SK-N-SH (cell line): ENCODE measurements around the gene HOMER2. TPM values are rescaled to one million over a fixed set of nuclear protein-coding genes. Genes with fewer than 3 reads are reported as not detected.

ENCODE experiments used
- CTCF ChIA-PET: fragments of 300-600, 350-600 bp; formaldehyde crosslinking; extraction: SDS; loops from one replicate; lab custom pipeline; 2021; lab: Yijun Ruan, JAX
- POLR2A ChIA-PET: fragments of 350-600 bp; sonication (Branson Sonifier 250); formaldehyde crosslinking; extraction: SDS; loops from one replicate; lab custom pipeline; 2020; ENCODE audit warnings: antibody characterized with exemption, inconsistent platforms; lab: Yijun Ruan, JAX
- DNase-seq: peaks from one replicate; pipeline ENCODE4 v3.0.0; 2012
- H2AFZ ChIP-seq: fragments of 200-600 bp; sonication (generic); 2 replicates; pipeline ENCODE4 v1.8.1; 2016; ENCODE audit warnings: antibody characterized with exemption, mild to moderate bottlenecking, low read depth
- H3F3A ChIP-seq: fragments of 200-600 bp; sonication (generic); replicated peaks from 2 replicates; pipeline ENCODE3; 2016; ENCODE audit warnings: antibody characterized with exemption, mild to moderate bottlenecking; ENCODE audit not compliant: insufficient read depth
- H3K27ac ChIP-seq, 2 experiments: fragments of 200-500 bp in 1 of 2; fragments of 200-600 bp in 1 of 2; sonication (Bioruptor generic) in 1 of 2; sonication (generic), shearing (Covaris generic) in 1 of 2; 2 replicates each; pipeline versions ENCODE4 v1.5.1 to v1.6.1; 2014 to 2016; ENCODE audit warnings: low read depth in 2 of 2, inconsistent platforms in 1 of 2, low read length in 1 of 2, mild to moderate bottlenecking in 1 of 2, mixed read lengths in 1 of 2
- H3K27me3 ChIP-seq: fragments of 200-600 bp; sonication (generic), shearing (Covaris generic); 2 replicates; pipeline ENCODE4 v1.6.1; 2016; ENCODE audit warnings: mixed run types; ENCODE audit not compliant: insufficient read depth
- H3K36me3 ChIP-seq, 2 experiments: fragments of 200-500 bp in 1 of 2; fragments of 200-600 bp in 1 of 2; sonication (Bioruptor generic) in 1 of 2; sonication (generic) in 1 of 2; replicated peaks in 1 of 2; 2 replicates each; pipeline versions ENCODE3 to v1.5.1; 2014 to 2016; ENCODE audit warnings: low read length in 1 of 2, mild to moderate bottlenecking in 1 of 2; ENCODE audit not compliant: insufficient read depth in 2 of 2, control insufficient read depth in 1 of 2
- H3K4me1 ChIP-seq, 2 experiments: fragments of 200-500 bp in 1 of 2; fragments of 200-600 bp in 1 of 2; sonication (Bioruptor generic) in 1 of 2; sonication (generic), shearing (Covaris generic) in 1 of 2; 2 replicates each; pipeline versions ENCODE4 v1.5.1 to v1.6.1; 2014 to 2016; ENCODE audit warnings: low read depth in 1 of 2, low read length in 1 of 2, mixed run types in 1 of 2; ENCODE audit not compliant: insufficient read depth in 2 of 2, control insufficient read depth in 1 of 2
- H3K4me2 ChIP-seq: fragments of 200-600 bp; sonication (generic), shearing (Covaris generic); 2 replicates; pipeline ENCODE4 v1.6.1; 2017; ENCODE audit warnings: mixed run types
- H3K4me3 ChIP-seq, 2 experiments: fragments of 200-500 bp in 1 of 2; fragments of 200-600 bp in 1 of 2; sonication (Bioruptor generic) in 1 of 2; sonication (generic), shearing (Covaris generic) in 1 of 2; 2 replicates each; pipeline versions ENCODE4 v1.5.1 to v1.8.1; 2014 to 2016; ENCODE audit warnings: low read depth in 2 of 2, inconsistent platforms in 1 of 2, low read length in 1 of 2, mild to moderate bottlenecking in 1 of 2, mixed read lengths in 1 of 2, moderate library complexity in 1 of 2
- H3K79me2 ChIP-seq: fragments of 200-600 bp; sonication (generic); 2 replicates; pipeline ENCODE4 v1.8.1; 2017; ENCODE audit warnings: mild to moderate bottlenecking; ENCODE audit not compliant: insufficient read depth
- H3K9ac ChIP-seq: fragments of 200-600 bp; sonication (generic); 2 replicates; pipeline ENCODE4 v1.6.1; 2017; ENCODE audit warnings: mixed run types
- H3K9me2 ChIP-seq: fragments of 200-600 bp; sonication (generic); 2 replicates; pipeline ENCODE4 v1.6.1; 2017; ENCODE audit warnings: mixed run types
- H3K9me3 ChIP-seq: fragments of 200-600 bp; sonication (generic); 2 replicates; pipeline ENCODE4 v1.6.1; 2017; ENCODE audit warnings: mixed run types, mild to moderate bottlenecking, moderate library complexity
- H4K20me1 ChIP-seq: fragments of 200-600 bp; sonication (generic); 2 replicates; pipeline ENCODE4 v1.6.1; 2017; ENCODE audit warnings: mild to moderate bottlenecking, mixed run types; ENCODE audit not compliant: insufficient read depth
- ELF1 ChIP-seq: IDR thresholded peaks from 2 replicates; pipeline ENCODE4 v1.4.0; 2012
- FOSL2 ChIP-seq: IDR thresholded peaks from 2 replicates; pipeline ENCODE4 v1.4.0; 2012; ENCODE audit warnings: low read depth, mild to moderate bottlenecking, moderate library complexity, borderline replicate concordance
- FOXM1 ChIP-seq: IDR thresholded peaks from 2 replicates; pipeline ENCODE4 v1.4.0; 2012; ENCODE audit warnings: low read depth, mild to moderate bottlenecking
- GATA2 ChIP-seq: sonication (generic); formaldehyde crosslinking; IDR thresholded peaks from 2 replicates; pipeline ENCODE4 v1.5.0; 2020; ENCODE audit warnings: mild to moderate bottlenecking, missing genetic modification reagents
- JUND ChIP-seq: IDR thresholded peaks from 2 replicates; pipeline ENCODE4 v1.4.0; 2012
- NFIC ChIP-seq: IDR thresholded peaks from 2 replicates; pipeline ENCODE4 v1.4.0; 2012; ENCODE audit warnings: borderline replicate concordance
- NRF1 ChIP-seq: IDR thresholded peaks from 2 replicates; pipeline ENCODE4 v1.6.1; 2012; ENCODE audit warnings: low read depth, mild to moderate bottlenecking, low read length
- POLR2AphosphoS5 ChIP-seq: IDR thresholded peaks from 2 replicates; pipeline ENCODE4 v1.6.1; 2012; ENCODE audit warnings: low read depth, low read length
- RAD21 ChIP-seq: IDR thresholded peaks from 2 replicates; pipeline ENCODE4 v1.6.1; 2012; ENCODE audit warnings: mild to moderate bottlenecking, low read length
- RCOR1 ChIP-seq: fragments of 150-350 bp; IDR thresholded peaks from 2 replicates; pipeline ENCODE4 v1.6.1; 2017; ENCODE audit warnings: antibody characterized with exemption, low read length
- SIN3A ChIP-seq: IDR thresholded peaks from 2 replicates; pipeline ENCODE4 v1.6.1; 2012; ENCODE audit warnings: low read depth, mild to moderate bottlenecking, low read length, moderate library complexity, borderline replicate concordance
- SMC3 ChIP-seq: IDR thresholded peaks from 2 replicates; pipeline ENCODE4 v1.6.1; 2012; ENCODE audit warnings: low read depth, low read length, improper control_type of control experiment
- TEAD4 ChIP-seq: IDR thresholded peaks from 2 replicates; pipeline ENCODE4 v1.4.0; 2012; ENCODE audit warnings: mild to moderate bottlenecking, borderline replicate concordance; ENCODE audit not compliant: insufficient read depth
- YY1 ChIP-seq: IDR thresholded peaks from 2 replicates; pipeline ENCODE4 v1.4.0; 2012; ENCODE audit warnings: low read depth, mild to moderate bottlenecking
- WGBS: methylation state at CpG from one replicate; pipeline ENCODE4 v1.1.6; 2017; ENCODE audit warnings: low lambda C conversion rate; 5-methylcytosine and 5-hydroxymethylcytosine counted together
- polyA plus RNA-seq, 3 experiments: library from polyadenylated mRNA; depleted of rRNA; stranded (reverse); fragments of >200 nt; gene quantifications; 2 replicates each; pipeline ENCODE4 v1.2.3, GENCODE V29; 2012
- TF ChIP-seq, protein P1 (sequence below): IDR thresholded peaks from 2 replicates; pipeline ENCODE4 v1.4.0; 2012; ENCODE audit warnings: low read depth
- TF ChIP-seq, protein P2 (sequence below): IDR thresholded peaks from 2 replicates; pipeline ENCODE4 v1.4.0; 2012; ENCODE audit warnings: low read depth, borderline replicate concordance
- TF ChIP-seq, protein P3 (sequence below): fragments of 150-350 bp; IDR thresholded peaks from 2 replicates; pipeline ENCODE4 v1.6.1; 2017; ENCODE audit warnings: antibody characterized with exemption, low read length, low read depth, borderline replicate concordance
- TF ChIP-seq, protein P4 (sequence below): IDR thresholded peaks from 2 replicates; pipeline ENCODE4; 2012

HOMER2 gene
- polyA plus RNA-seq, 1 of the 3 experiments (the other 2 are of a cell fraction): 7.3 TPM

DNA sequence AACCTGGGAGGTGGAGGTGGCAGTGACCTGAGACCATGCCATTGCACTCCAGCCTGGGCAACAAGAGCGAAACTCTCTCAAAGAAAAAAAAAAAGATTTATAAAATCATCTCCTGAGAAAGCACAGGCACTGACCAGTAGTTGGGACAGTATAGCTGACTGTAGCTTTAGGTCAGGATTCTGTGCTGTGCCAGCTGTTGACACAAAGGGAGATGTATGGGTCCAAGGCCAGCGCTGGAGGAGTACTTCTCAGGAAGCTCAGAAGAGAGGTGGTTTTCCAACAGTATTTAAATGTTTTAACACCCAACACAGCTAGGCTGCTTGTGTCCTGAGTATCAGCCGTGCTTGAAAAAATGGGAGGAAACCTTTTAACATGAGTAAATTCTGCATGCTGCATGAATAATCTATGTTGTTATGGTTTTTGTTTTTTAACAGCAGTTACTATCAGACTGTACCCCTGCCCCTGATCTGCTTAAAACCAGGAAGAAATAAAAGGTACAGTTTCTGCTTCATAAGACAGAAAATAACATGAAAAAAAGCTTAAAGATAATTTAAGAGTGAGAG is 40.0 kb upstream of the HOMER2 start:
- no peaks in the 10 kb centered on the region for H4K20me1 ChIP-seq
- WGBS: 93% methylated on average over 3 of the region's 3 CpGs
- H3K4me1 ChIP-seq: peaks cover 0 to 3% of the 10 kb centered on the region in 2 experiments; a peak in 1 of 4 replicates
- H3K4me3 ChIP-seq: no peak overlapping the region
- H3K9me3 ChIP-seq: no peaks in the 10 kb centered on the region
- H3K9ac ChIP-seq: no peak overlapping the region
- ChIA-PET POLR2A (no interaction called here), CTCF (interaction anchor here (2.0 kb wide), 1 partner anchor 141 kb away, joined by 4 read pairs; no protein-coding TSS in a partner anchor)
- TF ChIP-seq, protein P1, sequence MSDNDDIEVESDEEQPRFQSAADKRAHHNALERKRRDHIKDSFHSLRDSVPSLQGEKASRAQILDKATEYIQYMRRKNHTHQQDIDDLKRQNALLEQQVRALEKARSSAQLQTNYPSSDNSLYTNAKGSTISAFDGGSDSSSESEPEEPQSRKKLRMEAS: no peak
- TF ChIP-seq SIN3A (no peak), GATA2 (CRISPR knock-in tag) (no peak), NRF1 (no peak), SMC3 (no peak), ELF1 (no peak), RCOR1 (no peak), TEAD4 (no peak), NFIC (no peak), JUND (no peak), FOXM1 (no peak), FOSL2 (no peak), POLR2AphosphoS5 (no peak), RAD21 (no peak), YY1 (no peak)
- TF ChIP-seq, protein P2, sequence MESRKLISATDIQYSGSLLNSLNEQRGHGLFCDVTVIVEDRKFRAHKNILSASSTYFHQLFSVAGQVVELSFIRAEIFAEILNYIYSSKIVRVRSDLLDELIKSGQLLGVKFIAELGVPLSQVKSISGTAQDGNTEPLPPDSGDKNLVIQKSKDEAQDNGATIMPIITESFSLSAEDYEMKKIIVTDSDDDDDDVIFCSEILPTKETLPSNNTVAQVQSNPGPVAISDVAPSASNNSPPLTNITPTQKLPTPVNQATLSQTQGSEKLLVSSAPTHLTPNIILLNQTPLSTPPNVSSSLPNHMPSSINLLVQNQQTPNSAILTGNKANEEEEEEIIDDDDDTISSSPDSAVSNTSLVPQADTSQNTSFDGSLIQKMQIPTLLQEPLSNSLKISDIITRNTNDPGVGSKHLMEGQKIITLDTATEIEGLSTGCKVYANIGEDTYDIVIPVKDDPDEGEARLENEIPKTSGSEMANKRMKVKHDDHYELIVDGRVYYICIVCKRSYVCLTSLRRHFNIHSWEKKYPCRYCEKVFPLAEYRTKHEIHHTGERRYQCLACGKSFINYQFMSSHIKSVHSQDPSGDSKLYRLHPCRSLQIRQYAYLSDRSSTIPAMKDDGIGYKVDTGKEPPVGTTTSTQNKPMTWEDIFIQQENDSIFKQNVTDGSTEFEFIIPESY: no peak
- TF ChIP-seq, protein P3, sequence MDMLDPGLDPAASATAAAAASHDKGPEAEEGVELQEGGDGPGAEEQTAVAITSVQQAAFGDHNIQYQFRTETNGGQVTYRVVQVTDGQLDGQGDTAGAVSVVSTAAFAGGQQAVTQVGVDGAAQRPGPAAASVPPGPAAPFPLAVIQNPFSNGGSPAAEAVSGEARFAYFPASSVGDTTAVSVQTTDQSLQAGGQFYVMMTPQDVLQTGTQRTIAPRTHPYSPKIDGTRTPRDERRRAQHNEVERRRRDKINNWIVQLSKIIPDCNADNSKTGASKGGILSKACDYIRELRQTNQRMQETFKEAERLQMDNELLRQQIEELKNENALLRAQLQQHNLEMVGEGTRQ: no peak
- TF ChIP-seq, protein P4, sequence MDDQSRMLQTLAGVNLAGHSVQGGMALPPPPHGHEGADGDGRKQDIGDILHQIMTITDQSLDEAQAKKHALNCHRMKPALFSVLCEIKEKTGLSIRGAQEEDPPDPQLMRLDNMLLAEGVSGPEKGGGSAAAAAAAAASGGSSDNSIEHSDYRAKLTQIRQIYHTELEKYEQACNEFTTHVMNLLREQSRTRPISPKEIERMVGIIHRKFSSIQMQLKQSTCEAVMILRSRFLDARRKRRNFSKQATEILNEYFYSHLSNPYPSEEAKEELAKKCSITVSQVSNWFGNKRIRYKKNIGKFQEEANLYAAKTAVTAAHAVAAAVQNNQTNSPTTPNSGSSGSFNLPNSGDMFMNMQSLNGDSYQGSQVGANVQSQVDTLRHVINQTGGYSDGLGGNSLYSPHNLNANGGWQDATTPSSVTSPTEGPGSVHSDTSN: no peak
- H3K27ac ChIP-seq: no peak overlapping the region
- peaks cover 20 to 24% of the 10 kb centered on the region in 2 experiments for H3K36me3 ChIP-seq
- H3K9me2 ChIP-seq: no peaks in the 10 kb centered on the region
- H3F3A ChIP-seq: peaks cover 10% of the 10 kb centered on the region
- H3K27me3 ChIP-seq: no peaks in the 10 kb centered on the region
- H3K79me2 ChIP-seq: peaks cover 15% of the 10 kb centered on the region
- H2AFZ ChIP-seq: no peak overlapping the region
- no peak overlapping the region for H3K4me2 ChIP-seq
- no peak for DNase-seq
